C4-2B (cell line): ENCODE data around the gene INTS6L.

Source experiments
- ZFX ChIP-seq: fragments of 450-650 bp; IDR thresholded peaks from 2 replicates; pipeline ENCODE4 v1.6.1; 2017
- TF ChIP-seq, protein P1 (sequence below): fragments of 450-650 bp; conservative IDR thresholded peaks from 2 replicates; pipeline ENCODE4 v1.5.1; 2017; ENCODE audit warnings: mild to moderate bottlenecking

DNA sequence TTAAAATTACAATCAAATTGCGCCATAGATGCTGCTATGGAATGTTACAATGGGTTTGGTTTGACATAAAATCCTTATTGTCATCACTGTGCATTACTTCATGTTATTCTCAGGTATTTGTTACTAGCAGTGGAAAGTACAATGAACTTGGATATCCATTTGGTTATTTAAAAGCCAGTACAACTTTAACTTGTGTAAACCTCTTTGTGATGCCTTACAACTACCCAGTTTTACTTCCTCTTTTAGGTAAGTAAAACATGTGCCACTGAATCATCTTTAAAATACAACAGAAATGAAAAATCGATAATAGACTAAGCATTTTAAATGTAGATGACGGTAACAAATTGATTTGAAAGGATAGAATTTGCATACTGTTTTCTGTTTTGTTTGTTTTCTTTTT, 35.6 kb downstream of the INTS6L start:
- TF ChIP-seq, protein P1, sequence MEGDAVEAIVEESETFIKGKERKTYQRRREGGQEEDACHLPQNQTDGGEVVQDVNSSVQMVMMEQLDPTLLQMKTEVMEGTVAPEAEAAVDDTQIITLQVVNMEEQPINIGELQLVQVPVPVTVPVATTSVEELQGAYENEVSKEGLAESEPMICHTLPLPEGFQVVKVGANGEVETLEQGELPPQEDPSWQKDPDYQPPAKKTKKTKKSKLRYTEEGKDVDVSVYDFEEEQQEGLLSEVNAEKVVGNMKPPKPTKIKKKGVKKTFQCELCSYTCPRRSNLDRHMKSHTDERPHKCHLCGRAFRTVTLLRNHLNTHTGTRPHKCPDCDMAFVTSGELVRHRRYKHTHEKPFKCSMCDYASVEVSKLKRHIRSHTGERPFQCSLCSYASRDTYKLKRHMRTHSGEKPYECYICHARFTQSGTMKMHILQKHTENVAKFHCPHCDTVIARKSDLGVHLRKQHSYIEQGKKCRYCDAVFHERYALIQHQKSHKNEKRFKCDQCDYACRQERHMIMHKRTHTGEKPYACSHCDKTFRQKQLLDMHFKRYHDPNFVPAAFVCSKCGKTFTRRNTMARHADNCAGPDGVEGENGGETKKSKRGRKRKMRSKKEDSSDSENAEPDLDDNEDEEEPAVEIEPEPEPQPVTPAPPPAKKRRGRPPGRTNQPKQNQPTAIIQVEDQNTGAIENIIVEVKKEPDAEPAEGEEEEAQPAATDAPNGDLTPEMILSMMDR = no peak
- TF ChIP-seq ZFX = no peak
